Natural killer cell (primary cell): Measurements from ENCODE around the gene NPFFR2. TPM values are rescaled to one million over a fixed set of nuclear protein-coding genes. Genes with fewer than 3 reads are reported as not detected.
"Not testable (repeated sequence)": the region's sequence is repeated elsewhere in the genome, so short reads cannot be mapped to it uniquely, and the experiment has no call there.

ENCODE experiments used
- ATAC-seq, 3 donors: fragments of 150-1000 bp in 2 of 3; fragments of 200-7000 bp in 1 of 3; cut with Tn5 transposase; 1 replicate in 1 of 3; 2 replicates in 2 of 3; pipeline ENCODE4 v1.10.0; 2021; ENCODE audit warnings: mild to moderate bottlenecking in 2 of 3, moderate library complexity in 2 of 3
- DNase-seq, 2 donors: peaks; one replicate each; pipeline versions ENCODE4 v3.0.0 to v3.0.0-alpha.2; 2013 to 2021; ENCODE audit warnings: mixed read lengths in 1 of 2
- H3K27ac ChIP-seq: one replicate; pipeline ENCODE4 v1.5.1; 2013; ENCODE audit warnings: mild to moderate bottlenecking, low read length
- H3K27me3 ChIP-seq: one replicate; pipeline ENCODE4 v1.6.1; 2013; ENCODE audit warnings: low read length; ENCODE audit not compliant: control insufficient read depth, insufficient read depth
- H3K36me3 ChIP-seq: one replicate; pipeline ENCODE4 v1.6.1; 2013; ENCODE audit warnings: low read length; ENCODE audit not compliant: control insufficient read depth, insufficient read depth
- H3K4me1 ChIP-seq: one replicate; pipeline ENCODE4 v1.6.1; 2013; ENCODE audit warnings: low read length; ENCODE audit not compliant: control insufficient read depth, insufficient read depth
- H3K4me3 ChIP-seq: one replicate; pipeline ENCODE4 v1.5.1; 2013; ENCODE audit warnings: low read length
- H3K9me3 ChIP-seq: one replicate; pipeline ENCODE4 v1.6.1; 2013; ENCODE audit warnings: low read length; ENCODE audit not compliant: control insufficient read depth, insufficient read depth
- H3K27ac Mint-ChIP-seq, 2 donors: one replicate each; pipeline ENCODE4 v1.8.0; 2022; ENCODE audit warnings: mild to moderate bottlenecking in 2 of 2, mixed read lengths in 2 of 2, moderate library complexity in 1 of 2
- H3K27me3 Mint-ChIP-seq, 2 donors: one replicate each; pipeline ENCODE4 v1.8.0; 2022; ENCODE audit warnings: low read depth in 2 of 2, mixed read lengths in 2 of 2
- H3K36me3 Mint-ChIP-seq: one replicate; pipeline ENCODE4 v1.8.0; 2022; ENCODE audit warnings: mixed read lengths
- H3K4me1 Mint-ChIP-seq, 2 donors: one replicate each; pipeline ENCODE4 v1.8.0; 2022; ENCODE audit warnings: mixed read lengths in 2 of 2
- H3K4me3 Mint-ChIP-seq: one replicate; pipeline ENCODE4 v1.8.0; 2022; ENCODE audit warnings: mild to moderate bottlenecking, moderate library complexity, mixed read lengths
- H3K9me3 Mint-ChIP-seq, 2 donors: one replicate each; pipeline ENCODE4 v1.8.0; 2022; ENCODE audit warnings: mixed read lengths in 2 of 2
- WGBS: methylation state at CpG from one replicate; pipeline ENCODE4 v1.1.7; 2013; ENCODE audit warnings: missing lambda C conversion rate; ENCODE audit not compliant: insufficient coverage; 5-methylcytosine and 5-hydroxymethylcytosine counted together
- intact Hi-C: fragments of 100-400 bp; cut with micrococcal nuclease; formaldehyde crosslinking; loops from one replicate; pipeline ENCODE4 v1.14.2; 2022
- total RNA-seq, 4 donors: library from RNA; stranded (reverse); fragments of 120-200 nt in 1 of 4; gene quantifications; one replicate each; pipeline versions ENCODE4 v1.2.3 to v1.2.4, GENCODE V29; 2013 to 2022
- TF ChIP-seq, protein P1 (sequence below): fragments of 200-600 bp; IDR thresholded peaks from one replicate; pipeline ENCODE4 v1.8.0; 2022; ENCODE audit warnings: antibody characterized with exemption

NPFFR2 gene
- total RNA-seq, 3 donors from 2014 or later (not counting 1 experiment from before 2014, with no cell fraction given): not detected

DNA sequence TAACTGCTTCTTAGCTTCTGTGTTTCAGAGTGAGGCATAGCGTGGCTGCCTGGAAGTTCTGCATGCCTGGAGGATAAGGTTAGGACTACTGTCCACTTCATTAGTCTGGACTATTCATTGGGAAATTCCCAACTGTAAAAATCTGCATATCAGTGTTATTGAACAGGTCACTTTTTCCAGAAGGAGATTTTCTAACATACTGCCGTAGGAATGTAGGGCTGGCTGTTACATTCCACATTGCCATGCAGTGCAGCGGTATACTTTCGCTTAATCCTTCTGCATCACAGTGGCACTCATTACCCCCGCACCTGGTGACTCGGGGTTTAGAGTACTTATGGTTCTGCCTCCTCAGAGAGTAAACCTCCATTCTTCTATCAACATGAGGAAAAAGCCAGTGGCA lies 104.6 kb downstream of the NPFFR2 start:
- 96% methylated on average over 6 of the region's 6 CpGs for WGBS
- Mint-ChIP-seq H3K36me3 (no peaks in the 10 kb centered on the region), H3K27ac (no peak overlapping the region), H3K27me3 (no peaks in the 10 kb centered on the region), H3K9me3 (peaks cover 7 to 15% of the 10 kb centered on the region in 2 donors), H3K4me3 (no peak overlapping the region), H3K4me1 (no peaks in the 10 kb centered on the region)
- Histone ChIP-seq H3K36me3 (no peaks in the 10 kb centered on the region), H3K4me3 (no peak overlapping the region), H3K9me3 (no peaks in the 10 kb centered on the region), H3K4me1 (no peaks in the 10 kb centered on the region), H3K27ac (no peak overlapping the region), H3K27me3 (no peaks in the 10 kb centered on the region)
- DNase-seq: no peak
- TF ChIP-seq, protein P1, sequence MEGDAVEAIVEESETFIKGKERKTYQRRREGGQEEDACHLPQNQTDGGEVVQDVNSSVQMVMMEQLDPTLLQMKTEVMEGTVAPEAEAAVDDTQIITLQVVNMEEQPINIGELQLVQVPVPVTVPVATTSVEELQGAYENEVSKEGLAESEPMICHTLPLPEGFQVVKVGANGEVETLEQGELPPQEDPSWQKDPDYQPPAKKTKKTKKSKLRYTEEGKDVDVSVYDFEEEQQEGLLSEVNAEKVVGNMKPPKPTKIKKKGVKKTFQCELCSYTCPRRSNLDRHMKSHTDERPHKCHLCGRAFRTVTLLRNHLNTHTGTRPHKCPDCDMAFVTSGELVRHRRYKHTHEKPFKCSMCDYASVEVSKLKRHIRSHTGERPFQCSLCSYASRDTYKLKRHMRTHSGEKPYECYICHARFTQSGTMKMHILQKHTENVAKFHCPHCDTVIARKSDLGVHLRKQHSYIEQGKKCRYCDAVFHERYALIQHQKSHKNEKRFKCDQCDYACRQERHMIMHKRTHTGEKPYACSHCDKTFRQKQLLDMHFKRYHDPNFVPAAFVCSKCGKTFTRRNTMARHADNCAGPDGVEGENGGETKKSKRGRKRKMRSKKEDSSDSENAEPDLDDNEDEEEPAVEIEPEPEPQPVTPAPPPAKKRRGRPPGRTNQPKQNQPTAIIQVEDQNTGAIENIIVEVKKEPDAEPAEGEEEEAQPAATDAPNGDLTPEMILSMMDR: no peak
- intact Hi-C loops: no loop called here
- ATAC-seq: no peak

DNA sequence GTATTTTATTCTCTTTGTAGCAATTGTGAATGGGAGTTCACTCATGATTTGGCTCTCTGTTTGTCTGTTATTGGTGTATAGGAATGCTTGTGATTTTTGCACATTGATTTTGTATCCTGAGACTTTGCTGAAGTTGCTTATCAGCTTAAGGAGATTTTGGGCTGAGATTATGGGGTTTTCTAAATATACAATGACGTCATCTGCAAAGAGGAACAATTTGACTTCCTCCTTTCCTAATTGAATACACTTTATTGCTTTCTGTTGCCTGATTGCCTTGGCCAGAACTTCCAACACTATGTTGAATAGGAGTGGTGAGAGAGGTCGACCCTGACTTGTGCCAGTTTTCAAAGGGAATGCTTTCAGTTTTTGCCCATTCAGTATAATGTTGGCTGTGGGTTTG lies 108.2 kb downstream of the NPFFR2 start:
- peaks cover 12 to 16% of the 10 kb centered on the region in 2 donors for H3K9me3 Mint-ChIP-seq
- ATAC-seq, intact Hi-C loops, H3K36me3 ChIP-seq, H3K9me3 ChIP-seq, H3K27me3 Mint-ChIP-seq, H3K4me1 Mint-ChIP-seq, H3K36me3 Mint-ChIP-seq, H3K4me3 Mint-ChIP-seq, H3K27ac Mint-ChIP-seq, H3K4me3 ChIP-seq, H3K27me3 ChIP-seq, H3K27ac ChIP-seq, DNase-seq, H3K4me1 ChIP-seq: not testable (repeated sequence)
- 50% methylated on average over 1 of the region's 2 CpGs for WGBS

DNA sequence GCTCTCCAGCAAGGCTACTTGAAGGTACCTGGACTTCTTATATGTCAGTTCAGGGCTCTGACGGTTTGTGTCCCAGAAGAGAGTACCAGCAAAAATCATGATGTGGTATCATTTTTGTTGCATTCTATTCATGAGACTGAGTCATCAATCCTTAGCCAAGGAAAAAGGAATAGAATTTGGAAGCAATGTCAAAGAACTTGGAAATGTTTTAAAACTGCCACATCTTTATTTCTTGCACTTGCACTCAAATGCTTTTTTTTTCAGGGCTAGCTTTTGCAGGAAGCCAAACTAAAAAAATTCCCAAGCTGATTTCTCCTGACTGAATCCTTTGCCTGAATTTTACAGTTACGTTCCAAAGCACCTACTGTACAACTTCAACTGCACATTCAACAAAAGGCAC lies 112.4 kb downstream of the NPFFR2 start:
- H3K9me3 Mint-ChIP-seq: peaks cover 10 to 14% of the 10 kb centered on the region in 2 donors
- H3K27me3 Mint-ChIP-seq: no peaks in the 10 kb centered on the region
- WGBS: 81% methylated on average over 2 of the region's 2 CpGs
- no peak overlapping the region for H3K4me3 Mint-ChIP-seq
- Histone ChIP-seq H3K27me3 (no peaks in the 10 kb centered on the region), H3K4me1 (no peaks in the 10 kb centered on the region), H3K9me3 (no peaks in the 10 kb centered on the region), H3K36me3 (no peaks in the 10 kb centered on the region), H3K27ac (no peak overlapping the region), H3K4me3 (no peak overlapping the region)
- TF ChIP-seq, protein P1: no peak
- intact Hi-C loops: no loop called here
- ATAC-seq (no peak), DNase-seq (no peak)
- H3K4me1 Mint-ChIP-seq: no peaks in the 10 kb centered on the region
- no peaks in the 10 kb centered on the region for H3K36me3 Mint-ChIP-seq
- no peak overlapping the region for H3K27ac Mint-ChIP-seq

DNA sequence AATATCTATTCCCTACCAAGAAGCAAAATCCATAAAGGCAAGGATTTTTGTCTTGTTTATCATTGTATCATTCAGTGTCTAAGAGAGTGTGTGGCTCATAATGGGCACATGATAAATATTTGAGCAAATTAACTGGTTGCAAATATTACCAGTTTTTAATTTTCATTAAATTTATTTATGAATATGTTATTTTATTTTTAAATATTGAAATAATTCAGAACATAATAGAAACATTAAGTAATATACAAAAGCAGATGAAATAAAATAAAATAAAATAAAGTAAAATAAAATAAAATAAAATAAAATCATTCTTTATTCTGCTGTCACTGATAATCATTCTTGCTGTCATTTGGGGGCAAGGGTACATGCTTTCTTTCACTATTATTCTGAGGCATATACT lies 120.9 kb downstream of the NPFFR2 start:
- no peaks in the 10 kb centered on the region for H3K27me3 Mint-ChIP-seq
- ATAC-seq (no peak), DNase-seq (no peak)
- no peak overlapping the region for H3K27ac Mint-ChIP-seq
- intact Hi-C loops: no loop called here
- TF ChIP-seq, protein P1: no peak
- no peak overlapping the region for H3K4me3 Mint-ChIP-seq
- no peaks in the 10 kb centered on the region for H3K27me3 ChIP-seq
- no peaks in the 10 kb centered on the region for H3K4me1 Mint-ChIP-seq
- no peaks in the 10 kb centered on the region for H3K36me3 ChIP-seq
- peaks cover 8% of the 10 kb centered on the region for H3K36me3 Mint-ChIP-seq
- H3K9me3 Mint-ChIP-seq: peaks cover 10 to 11% of the 10 kb centered on the region in 2 donors
- H3K27ac ChIP-seq: no peak overlapping the region
- no peak overlapping the region for H3K4me3 ChIP-seq
- no peaks in the 10 kb centered on the region for H3K4me1 ChIP-seq
- no peaks in the 10 kb centered on the region for H3K9me3 ChIP-seq

DNA sequence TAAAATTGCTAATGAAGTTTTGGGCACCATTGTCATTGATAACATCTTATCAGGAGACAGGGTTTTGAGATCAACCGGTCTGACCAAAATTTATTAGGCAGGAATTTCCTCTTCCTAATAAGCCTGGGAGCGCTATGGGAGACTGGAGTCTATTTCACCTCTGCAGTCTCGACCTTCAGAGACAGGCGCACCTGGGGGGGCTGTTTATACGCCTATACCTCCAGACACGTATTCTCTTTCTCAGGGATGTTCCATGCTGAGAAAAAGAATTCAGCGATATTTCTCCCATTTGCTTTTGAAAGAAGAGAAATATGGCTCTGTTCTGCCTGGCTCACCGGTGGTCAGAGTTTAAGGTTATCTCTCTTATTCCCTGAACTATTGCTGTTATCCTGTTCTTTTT lies 121.8 kb downstream of the NPFFR2 start:
- H3K27ac ChIP-seq, DNase-seq, H3K27ac Mint-ChIP-seq, H3K27me3 Mint-ChIP-seq, H3K36me3 ChIP-seq, H3K4me3 ChIP-seq, H3K4me3 Mint-ChIP-seq, H3K9me3 ChIP-seq, ATAC-seq, H3K4me1 Mint-ChIP-seq, intact Hi-C loops, H3K4me1 ChIP-seq, H3K27me3 ChIP-seq, H3K36me3 Mint-ChIP-seq: not testable (repeated sequence)
- peaks cover 10 to 11% of the 10 kb centered on the region in 2 donors for H3K9me3 Mint-ChIP-seq
- 56% methylated on average over 7 of the region's 8 CpGs for WGBS

DNA sequence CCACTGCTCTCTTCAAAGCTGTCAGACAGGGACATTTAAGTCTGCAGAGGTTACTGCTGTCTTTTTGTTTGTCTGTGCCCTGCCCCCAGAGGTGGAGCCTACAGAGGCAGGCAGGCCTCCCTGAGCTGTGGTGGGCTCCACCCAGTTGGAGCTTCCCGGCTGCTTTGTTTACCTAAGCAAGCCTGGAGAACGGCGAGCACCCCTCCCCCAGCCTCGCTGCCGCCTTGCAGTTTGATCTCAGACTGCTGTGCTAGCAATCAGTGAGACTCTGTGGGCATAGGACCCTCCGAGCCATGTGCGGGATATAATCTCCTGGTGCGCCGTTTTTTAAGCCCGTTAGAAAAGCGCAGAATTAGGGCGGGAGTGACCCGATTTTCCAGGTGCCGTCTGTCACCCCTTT lies 137.5 kb downstream of the NPFFR2 start:
- DNase-seq, H3K4me1 ChIP-seq, H3K4me3 Mint-ChIP-seq, H3K27me3 Mint-ChIP-seq, H3K9me3 ChIP-seq, H3K27me3 ChIP-seq, H3K27ac ChIP-seq, ATAC-seq, intact Hi-C loops, H3K27ac Mint-ChIP-seq, H3K4me1 Mint-ChIP-seq, H3K36me3 ChIP-seq, H3K4me3 ChIP-seq, H3K36me3 Mint-ChIP-seq: not testable (repeated sequence)
- H3K9me3 Mint-ChIP-seq: peaks cover 9 to 15% of the 10 kb centered on the region in 2 donors
- WGBS: 98% methylated on average over 14 of the region's 14 CpGs
